Activated T-helper 1 cell treated with anti-CD3 and anti-CD28 coated beads, Interleukin-12 subunit alpha, Interleukin-12 subunit beta, Interleukin-2, Interleukin-4 antibody, amounts not matched to agents 30 ng/mL and 10 ng/mL and 1 ng/mL, durations not matched to agents 14 hours and 24 hours and 36 hours (primary cell): Measurements from ENCODE around the gene FLNB. TPM values are rescaled to one million over a fixed set of nuclear protein-coding genes. Genes with fewer than 3 reads are reported as not detected.

Experiments
- DNase-seq: peaks from one replicate; pipeline ENCODE4 v3.0.0; 2021; ENCODE audit warnings: low spot score
- H3K27ac Mint-ChIP-seq: one replicate; pipeline ENCODE4 v1.8.0; 2021; ENCODE audit warnings: mild to moderate bottlenecking, mixed read lengths
- H3K27me3 Mint-ChIP-seq: one replicate; pipeline ENCODE4 v1.8.0; 2022; ENCODE audit warnings: mild to moderate bottlenecking, moderate library complexity, mixed read lengths; ENCODE audit not compliant: insufficient read depth
- H3K36me3 Mint-ChIP-seq: one replicate; pipeline ENCODE4 v1.8.0; 2021; ENCODE audit warnings: low read depth, mixed read lengths
- H3K4me1 Mint-ChIP-seq: one replicate; pipeline ENCODE4 v1.8.0; 2021; ENCODE audit warnings: low read depth, mixed read lengths
- H3K4me3 Mint-ChIP-seq: one replicate; pipeline ENCODE4 v1.8.0; 2021; ENCODE audit warnings: mild to moderate bottlenecking, moderate library complexity, mixed read lengths
- H3K9me3 Mint-ChIP-seq: one replicate; pipeline ENCODE4 v1.8.0; 2021; ENCODE audit warnings: mixed read lengths
- intact Hi-C: fragments of 100-400 bp; cut with micrococcal nuclease; formaldehyde crosslinking; loops from one replicate; pipeline ENCODE4 v1.15.1; 2024
- total RNA-seq: library from RNA; stranded (reverse); gene quantifications from 2 replicates; pipeline ENCODE4 v1.2.3, GENCODE V29; 2022

FLNB gene
- total RNA-seq, 1 donor from 2014 or later: 24.1 TPM

DNA sequence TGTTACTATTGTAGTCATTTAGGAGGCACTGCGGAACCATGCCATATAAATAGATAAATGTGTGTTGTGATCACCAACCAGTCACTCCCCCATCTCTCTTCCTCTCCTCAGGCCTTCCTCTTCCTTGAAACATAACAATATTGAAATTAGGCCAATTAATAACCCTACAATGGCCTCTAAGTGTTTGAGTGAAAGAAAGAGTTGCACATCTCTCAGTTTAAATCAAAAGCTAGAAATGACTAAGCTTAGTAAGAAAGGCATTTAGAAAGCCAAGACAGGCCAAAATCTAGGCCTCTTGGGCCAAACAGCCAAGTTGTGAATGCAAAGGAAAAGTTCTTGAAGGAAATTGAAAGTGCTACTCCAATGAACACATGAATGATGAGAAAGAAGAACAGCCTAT lies 210.7 kb downstream of the FLNB start:
- peaks cover 17% of the 10 kb centered on the region for H3K27me3 Mint-ChIP-seq
- intact Hi-C loops: loop anchor here (5.0 kb wide), 1 partner anchor 822 kb away; no protein-coding TSS in a partner anchor
- no peak for DNase-seq
- H3K9me3 Mint-ChIP-seq: no peaks in the 10 kb centered on the region
- no peak overlapping the region for H3K27ac Mint-ChIP-seq
- peaks cover 37% of the 10 kb centered on the region for H3K4me1 Mint-ChIP-seq
- H3K4me3 Mint-ChIP-seq: no peak overlapping the region
- H3K36me3 Mint-ChIP-seq: no peaks in the 10 kb centered on the region

Other genes starting within 250 kb of the FLNB start
- gene DNASE1L3, start 202.6 kb downstream of the FLNB start, total RNA-seq: not detected in 2 replicates
- 9.2 and 10.1 TPM in 2 replicates for gene ABHD6, start 229.4 kb downstream of the FLNB start, total RNA-seq